Aorta (tissue), 5 donors: ENCODE data around the gene SEMA6D. TPM values are rescaled to one million over a fixed set of nuclear protein-coding genes. Genes with fewer than 3 reads are reported as not detected.

Experiments
- ATAC-seq: fragments of 200-7000 bp; cut with Tn5 transposase; one replicate; pipeline ENCODE4 v1.9.1; 2022; ENCODE audit warnings: moderate library complexity; ENCODE audit not compliant: low FRiP score
- DNase-seq, 2 donors: peaks; one replicate each; pipeline ENCODE4 v3.0.0-alpha.2; 2020
- H3K27ac ChIP-seq, 2 donors: one replicate each; pipeline ENCODE4 v1.5.1; 2013; ENCODE audit warnings: low read length in 2 of 2, mild to moderate bottlenecking in 2 of 2, moderate library complexity in 2 of 2, control low read depth in 1 of 2, inconsistent platforms in 1 of 2, low read depth in 1 of 2
- H3K27me3 ChIP-seq, 2 donors: one replicate each; pipeline ENCODE4 v1.6.1; 2013; ENCODE audit warnings: control low read depth in 1 of 2, low read length in 1 of 2, mild to moderate bottlenecking in 1 of 2, moderate library complexity in 1 of 2; ENCODE audit not compliant: insufficient read depth in 2 of 2, control insufficient read depth in 1 of 2
- H3K36me3 ChIP-seq, 2 donors: one replicate each; pipeline ENCODE4 v1.6.1; 2013; ENCODE audit warnings: control low read depth in 1 of 2, low read length in 1 of 2, mild to moderate bottlenecking in 1 of 2; ENCODE audit not compliant: insufficient read depth in 2 of 2, control insufficient read depth in 1 of 2
- H3K4me1 ChIP-seq, 2 donors: one replicate each; pipeline ENCODE4 v1.6.1; 2013; ENCODE audit warnings: low read length in 2 of 2, control low read depth in 1 of 2, mild to moderate bottlenecking in 1 of 2, moderate library complexity in 1 of 2; ENCODE audit not compliant: insufficient read depth in 2 of 2, control insufficient read depth in 1 of 2
- H3K4me3 ChIP-seq, 2 donors: one replicate each; pipeline ENCODE4 v1.5.1; 2013; ENCODE audit warnings: low read length in 2 of 2, control low read depth in 1 of 2, mild to moderate bottlenecking in 1 of 2
- H3K9me3 ChIP-seq: one replicate; pipeline ENCODE4 v1.6.1; 2013; ENCODE audit warnings: mild to moderate bottlenecking, low read length; ENCODE audit not compliant: control insufficient read depth
- whole genome bisulfite sequencing, 2 donors: extraction: QIAGEN DNeasy Blood & Tissue Kit; methylation state at CpG; one replicate each; pipeline ENCODE4 v1.1.7; 2013; 5-methylcytosine and 5-hydroxymethylcytosine counted together
- intact Hi-C, 2 donors: fragments of 100-400 bp; cut with DNase I; formaldehyde crosslinking; loops; one replicate each; pipeline versions ENCODE4 v1.14.2 to v1.15.0; 2022
- polyA plus RNA-seq, 2 donors: library from polyadenylated mRNA; stranded (reverse); fragments of 200-250 nt; gene quantifications; one replicate each; pipeline ENCODE4 v1.2.3, GENCODE V29; 2013
- total RNA-seq, 2 donors: library from RNA; stranded (reverse); fragmentation: NEBNext Ultra II Directional; extraction: Animal tissue kit (Norgen Biotek cat#: 25700); gene quantifications; one replicate each; pipeline ENCODE4 v1.2.1, GENCODE V29; 2021
- donor health status: healthy with polysubstance abuse.
- donor health status: Bipolar disorder and iron deficiency.
- donor health status: DM: no; HTN: no; CAD: no.
- donor health status: DM: no; HTN: no; CAD: no.
- donor health status: DM: yes; HTN: yes; CAD: no.

SEMA6D gene
- total and polyA plus RNA-seq, 4 donors: 2.4 to 22.7 (median 7.9) TPM

GRCh38 chr15:47721676-47722075 lies 4.4 kb downstream of the SEMA6D start:
- H3K9me3 ChIP-seq: no peaks in the 10 kb centered on the region
- 22 to 27% methylated on average over 4 of the region's 4 CpGs for WGBS, 2 donors
- H3K4me3 ChIP-seq: peak overlapping the region in 1 of 2 donors; percentile 10
- H3K4me1 ChIP-seq: peaks cover 4 to 18% of the 10 kb centered on the region in 2 donors
- no peaks in the 10 kb centered on the region for H3K36me3 ChIP-seq
- no peak for ATAC-seq
- no peak for DNase-seq
- no peak overlapping the region for H3K27ac ChIP-seq
- intact Hi-C loops: loop anchor here in 1 of 2 donors (5.0 kb wide), 1 partner anchor 266 kb away; no protein-coding TSS in a partner anchor
- H3K27me3 ChIP-seq: no peaks in the 10 kb centered on the region

GRCh38 chr15:47724346-47724745 lies 7.0 kb downstream of the SEMA6D start:
- WGBS, 2 donors: 64 to 68% methylated on average over 2 of the region's 2 CpGs

GRCh38 chr15:47725051-47725450 lies 7.7 kb downstream of the SEMA6D start:
- WGBS, 2 donors: 65 to 67% methylated on average over 4 of the region's 4 CpGs
- Histone ChIP-seq H3K36me3 (no peaks in the 10 kb centered on the region), H3K9me3 (no peaks in the 10 kb centered on the region), H3K27me3 (no peaks in the 10 kb centered on the region), H3K4me3 (no peak overlapping the region), H3K27ac (peak overlapping the region in 1 of 2 donors; percentile 28), H3K4me1 (peaks cover 10 to 30% of the 10 kb centered on the region in 2 donors)
- intact Hi-C loops: no loop called here
- DNase-seq: no peak
- ATAC-seq: no peak

More at GRCh38 chr15:47724346-47724745, 7.0 kb downstream of the SEMA6D start:
- Histone ChIP-seq H3K27me3 (no peaks in the 10 kb centered on the region), H3K27ac (peak overlapping the region; percentile 52 to 67), H3K4me3 (no peak overlapping the region), H3K4me1 (peaks cover 10 to 30% of the 10 kb centered on the region in 2 donors), H3K36me3 (no peaks in the 10 kb centered on the region), H3K9me3 (no peaks in the 10 kb centered on the region)
- DNase-seq (no peak), ATAC-seq (no peak)
- intact Hi-C loops: loop anchor here in 1 of 2 donors (5.0 kb wide), 1 partner anchor 263 kb away; no protein-coding TSS in a partner anchor

GRCh38 chr15:47725906-47726305 lies 8.6 kb downstream of the SEMA6D start:
- H3K4me3 ChIP-seq: no peak overlapping the region
- H3K9me3 ChIP-seq: no peaks in the 10 kb centered on the region
- no peaks in the 10 kb centered on the region for H3K36me3 ChIP-seq
- no peak overlapping the region for H3K27ac ChIP-seq
- 6 to 14% methylated on average over 6 of the region's 6 CpGs for whole genome bisulfite sequencing, 2 donors
- H3K27me3 ChIP-seq: no peaks in the 10 kb centered on the region
- peaks cover 7 to 24% of the 10 kb centered on the region in 2 donors for H3K4me1 ChIP-seq
- DNase-seq (no peak), ATAC-seq (peak; percentile 26)
- intact Hi-C loops: no loop called here

- Histone ChIP-seq H3K4me3 (no peak overlapping the region), H3K27ac (peak overlapping the region in 1 of 2 donors; percentile 32)
Measured at GRCh38 chr15:47726399-47726823, 9.1 kb downstream of the SEMA6D start.

GRCh38 chr15:47727137-47727536 lies 9.8 kb downstream of the SEMA6D start:
- DNase-seq (no peak), ATAC-seq (no peak)
- WGBS, 2 donors: 61 to 64% methylated on average over 4 of the region's 4 CpGs
- Histone ChIP-seq H3K27ac (no peak overlapping the region), H3K4me1 (peaks cover 7 to 26% of the 10 kb centered on the region in 2 donors), H3K36me3 (no peaks in the 10 kb centered on the region), H3K4me3 (no peak overlapping the region), H3K9me3 (no peaks in the 10 kb centered on the region), H3K27me3 (no peaks in the 10 kb centered on the region)
- intact Hi-C loops: no loop called here

More at GRCh38 chr15:47726399-47726823, 9.1 kb downstream of the SEMA6D start:
- Histone ChIP-seq H3K9me3 (no peaks in the 10 kb centered on the region), H3K27me3 (no peaks in the 10 kb centered on the region), H3K4me1 (peaks cover 7 to 26% of the 10 kb centered on the region in 2 donors), H3K36me3 (no peaks in the 10 kb centered on the region)
- no peak for ATAC-seq
- DNase-seq: no peak
- WGBS, 2 donors: 9 to 12% methylated on average over 1 of the region's 1 CpG
- intact Hi-C loops: no loop called here

- no peak overlapping the region for H3K27ac ChIP-seq
Measured at GRCh38 chr15:47727676-47728075, 10.4 kb downstream of the SEMA6D start.

GRCh38 chr15:47728426-47728825 lies 11.1 kb downstream of the SEMA6D start:
- intact Hi-C loops: no loop called here
- Histone ChIP-seq H3K27ac (no peak overlapping the region), H3K4me3 (no peak overlapping the region), H3K9me3 (no peaks in the 10 kb centered on the region), H3K27me3 (no peaks in the 10 kb centered on the region), H3K4me1 (peaks cover 7 to 26% of the 10 kb centered on the region in 2 donors), H3K36me3 (no peaks in the 10 kb centered on the region)
- DNase-seq (no peak), ATAC-seq (no peak)
- WGBS, 2 donors: 88 to 91% methylated on average over 6 of the region's 6 CpGs

More at GRCh38 chr15:47727676-47728075, 10.4 kb downstream of the SEMA6D start:
- H3K4me3 ChIP-seq: no peak overlapping the region
- ATAC-seq (no peak), DNase-seq (no peak)
- H3K36me3 ChIP-seq: no peaks in the 10 kb centered on the region
- intact Hi-C loops: no loop called here
- H3K9me3 ChIP-seq: no peaks in the 10 kb centered on the region
- H3K27me3 ChIP-seq: no peaks in the 10 kb centered on the region
- peaks cover 7 to 26% of the 10 kb centered on the region in 2 donors for H3K4me1 ChIP-seq
- WGBS, 2 donors: 94 to 96% methylated on average over 5 of the region's 5 CpGs

- no peak for ATAC-seq
- no peaks in the 10 kb centered on the region for H3K27me3 ChIP-seq
- H3K9me3 ChIP-seq: no peaks in the 10 kb centered on the region
- no peak overlapping the region for H3K27ac ChIP-seq
- no peak for DNase-seq
- intact Hi-C loops: no loop called here
- H3K4me3 ChIP-seq: no peak overlapping the region
- WGBS, 2 donors: 96 to 97% methylated on average over 6 of the region's 6 CpGs
- H3K4me1 ChIP-seq: peaks cover 7 to 26% of the 10 kb centered on the region in 2 donors
- no peaks in the 10 kb centered on the region for H3K36me3 ChIP-seq
Measured at GRCh38 chr15:47728886-47729285, 11.6 kb downstream of the SEMA6D start.
